Stimulated activated naive CD4-positive, alpha-beta T cell (primary cell): ENCODE data around the gene LTV1.

Experiments
- DNase-seq, 6 experiments: peaks; one replicate each; lab custom pipeline; 2025; lab: John Stamatoyannopoulos, UW

The LTV1 gene

GRCh38 chr6:143894655-143895054 is 51.5 kb downstream of the LTV1 start:
- DNase-seq = no peak

- no peak for DNase-seq
Measured at GRCh38 chr6:143896126-143896860, 53.2 kb downstream of the LTV1 start.

- DNase-seq = no peak
Measured at GRCh38 chr6:143900358-143900757, 57.2 kb downstream of the LTV1 start.

GRCh38 chr6:143901885-143902750 is 59.0 kb downstream of the LTV1 start:
- DNase-seq = no peak

- DNase-seq = no peak
Measured at GRCh38 chr6:143902827-143903226, 59.7 kb downstream of the LTV1 start.

GRCh38 chr6:143911028-143911427 is 67.9 kb downstream of the LTV1 start:
- DNase-seq = no peak

GRCh38 chr6:143912671-143913070 is 69.5 kb downstream of the LTV1 start:
- no peak for DNase-seq
